ENCODE results near the gene SPEM1. TPM values are rescaled to one million over a fixed set of nuclear protein-coding genes. Genes with fewer than 3 reads are reported as not detected.

Gene SPEM1
- total RNA-seq, 1 donor from 2014 or later, result 0.23 TPM

DNA sequence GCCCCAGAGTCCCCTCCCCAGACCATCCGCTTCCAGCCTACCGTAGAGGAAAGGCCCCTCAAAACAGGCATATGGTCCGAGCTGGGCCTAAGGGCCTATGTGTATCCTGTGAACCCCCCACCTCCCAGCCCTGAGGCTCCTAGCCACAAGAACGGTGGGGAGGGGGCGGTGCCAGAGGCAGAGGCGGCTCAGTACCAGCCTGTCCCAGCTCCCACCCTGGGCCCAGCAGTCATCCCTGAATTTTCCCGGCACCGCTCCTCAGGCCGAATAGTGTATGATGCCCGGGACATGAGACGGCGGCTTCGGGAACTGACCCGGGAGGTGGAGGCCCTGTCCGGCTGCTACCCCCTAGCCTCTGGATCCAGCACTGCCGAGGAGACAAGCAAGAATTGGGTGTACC is 1.1 kb downstream of the SPEM1 start:
- no peak overlapping the region for H3K27ac Mint-ChIP-seq (ENCODE audit: unreplicated experiment)
- Histone ChIP-seq H3K27ac (ENCODE audit: low read depth, low read length) (no peak overlapping the region), H3K4me3 (ENCODE audit: insufficient read depth, low read depth, low read length) (no peak overlapping the region), H3K9ac (ENCODE audit: low read length) (no peak overlapping the region), H3K4me1 (ENCODE audit: insufficient read depth, low read length) (no peaks in the 10 kb centered on the region), H3K79me2 (ENCODE audit: insufficient read depth, low read length) (no peaks in the 10 kb centered on the region), H3K4me2 (ENCODE audit: low read length) (no peak overlapping the region), H3K36me3 (ENCODE audit: insufficient read depth, low read length) (no peaks in the 10 kb centered on the region), H4K20me1 (ENCODE audit: insufficient read depth, low read length) (peaks cover 17% of the 10 kb centered on the region), H3K27me3 (ENCODE audit: insufficient read depth, low read length) (no peaks in the 10 kb centered on the region), H3K9me3 (ENCODE audit: insufficient read depth, low read depth, low read length) (no peaks in the 10 kb centered on the region), H2AFZ (ENCODE audit: low read depth, low read length) (no peak overlapping the region)
- no peak for FAIRE-seq
- no peaks in the 10 kb centered on the region for H3K27me3 Mint-ChIP-seq (ENCODE audit: low read depth, unreplicated experiment)
- TF ChIP-seq, protein P1, sequence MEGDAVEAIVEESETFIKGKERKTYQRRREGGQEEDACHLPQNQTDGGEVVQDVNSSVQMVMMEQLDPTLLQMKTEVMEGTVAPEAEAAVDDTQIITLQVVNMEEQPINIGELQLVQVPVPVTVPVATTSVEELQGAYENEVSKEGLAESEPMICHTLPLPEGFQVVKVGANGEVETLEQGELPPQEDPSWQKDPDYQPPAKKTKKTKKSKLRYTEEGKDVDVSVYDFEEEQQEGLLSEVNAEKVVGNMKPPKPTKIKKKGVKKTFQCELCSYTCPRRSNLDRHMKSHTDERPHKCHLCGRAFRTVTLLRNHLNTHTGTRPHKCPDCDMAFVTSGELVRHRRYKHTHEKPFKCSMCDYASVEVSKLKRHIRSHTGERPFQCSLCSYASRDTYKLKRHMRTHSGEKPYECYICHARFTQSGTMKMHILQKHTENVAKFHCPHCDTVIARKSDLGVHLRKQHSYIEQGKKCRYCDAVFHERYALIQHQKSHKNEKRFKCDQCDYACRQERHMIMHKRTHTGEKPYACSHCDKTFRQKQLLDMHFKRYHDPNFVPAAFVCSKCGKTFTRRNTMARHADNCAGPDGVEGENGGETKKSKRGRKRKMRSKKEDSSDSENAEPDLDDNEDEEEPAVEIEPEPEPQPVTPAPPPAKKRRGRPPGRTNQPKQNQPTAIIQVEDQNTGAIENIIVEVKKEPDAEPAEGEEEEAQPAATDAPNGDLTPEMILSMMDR (IDR thresholded peaks at IDR 0.05; ENCODE audit: insufficient read depth, low read depth, low read length), result no peak
- TF ChIP-seq EZH2 (IDR thresholded peaks at IDR 0.05; ENCODE audit: insufficient read depth, low read length), result no peak
- H3K4me1 Mint-ChIP-seq (ENCODE audit: low read depth, unreplicated experiment), result no peaks in the 10 kb centered on the region
- no peak overlapping the region for H3K4me3 Mint-ChIP-seq (ENCODE audit: unreplicated experiment)
- H3K36me3 Mint-ChIP-seq (ENCODE audit: low read depth, unreplicated experiment), result peaks cover 13% of the 10 kb centered on the region
- DNase-seq (ENCODE audit: low read depth), result no peak
- H3K9me3 Mint-ChIP-seq (ENCODE audit: unreplicated experiment), result no peaks in the 10 kb centered on the region

DNA sequence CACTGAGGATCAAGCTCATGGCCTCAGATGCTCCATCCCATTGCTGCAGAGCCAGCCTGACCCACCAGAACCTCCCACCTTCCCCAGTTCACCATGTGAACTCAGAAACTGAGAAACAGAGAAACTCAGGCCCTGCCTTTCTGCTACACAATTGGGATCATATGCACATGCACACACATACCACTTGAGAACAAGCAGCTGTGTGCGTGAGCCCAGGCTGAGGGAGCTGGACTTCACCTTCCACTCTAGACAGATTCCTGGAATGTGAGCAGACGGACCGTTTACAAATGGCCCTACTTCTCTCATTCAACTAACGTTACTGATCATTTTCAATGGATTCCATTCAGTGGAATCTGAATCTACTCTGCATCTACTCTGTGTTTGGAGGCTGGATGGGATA is 3.6 kb downstream of the SPEM1 start:
- Histone ChIP-seq H3K4me1 (ENCODE audit: insufficient read depth, low read length) (no peaks in the 10 kb centered on the region), H3K9me3 (ENCODE audit: insufficient read depth, low read depth, low read length) (no peaks in the 10 kb centered on the region), H2AFZ (ENCODE audit: low read depth, low read length) (no peak overlapping the region), H3K4me2 (ENCODE audit: low read length) (no peak overlapping the region), H3K27ac (ENCODE audit: low read depth, low read length) (no peak overlapping the region), H3K36me3 (ENCODE audit: insufficient read depth, low read length) (no peaks in the 10 kb centered on the region), H4K20me1 (ENCODE audit: insufficient read depth, low read length) (peaks cover 8% of the 10 kb centered on the region), H3K79me2 (ENCODE audit: insufficient read depth, low read length) (no peaks in the 10 kb centered on the region), H3K4me3 (ENCODE audit: insufficient read depth, low read depth, low read length) (no peak overlapping the region), H3K27me3 (ENCODE audit: insufficient read depth, low read length) (no peaks in the 10 kb centered on the region), H3K9ac (ENCODE audit: low read length) (no peak overlapping the region)
- Mint-ChIP-seq H3K4me1 (ENCODE audit: low read depth, unreplicated experiment) (no peaks in the 10 kb centered on the region), H3K4me3 (ENCODE audit: unreplicated experiment) (no peak overlapping the region), H3K36me3 (ENCODE audit: low read depth, unreplicated experiment) (peaks cover 8% of the 10 kb centered on the region), H3K9me3 (ENCODE audit: unreplicated experiment) (no peaks in the 10 kb centered on the region), H3K27ac (ENCODE audit: unreplicated experiment) (no peak overlapping the region), H3K27me3 (ENCODE audit: low read depth, unreplicated experiment) (no peaks in the 10 kb centered on the region)
- no peak for FAIRE-seq
- no peak for DNase-seq (ENCODE audit: low read depth)
- TF ChIP-seq EZH2 (IDR thresholded peaks at IDR 0.05; ENCODE audit: insufficient read depth, low read length), result no peak
- TF ChIP-seq, protein P1 (IDR thresholded peaks at IDR 0.05; ENCODE audit: insufficient read depth, low read depth, low read length), result no peak

DNA sequence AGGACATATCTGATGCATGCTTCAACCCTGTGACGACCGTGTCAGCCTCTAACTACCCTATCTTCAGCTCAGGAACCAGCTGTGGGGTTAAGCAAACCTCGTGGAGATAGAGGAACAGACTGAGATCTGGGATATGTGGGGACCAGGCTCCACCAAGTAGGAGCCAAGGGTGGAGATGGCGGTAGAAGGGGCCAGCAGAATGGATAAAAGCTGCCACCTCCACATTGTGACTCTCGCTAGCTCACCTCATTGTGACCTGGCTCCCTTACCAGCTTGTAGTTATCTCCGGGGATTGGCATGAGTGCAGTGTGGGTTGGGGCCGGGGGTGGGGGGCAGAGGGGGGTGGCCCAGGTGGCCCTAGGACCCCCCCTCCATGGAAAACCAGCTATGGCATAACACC is 5.2 kb downstream of the SPEM1 start, which contains the start of gene SPEM2:
Gene SPEM2 (plus strand): TSS at position 301 of the 400 bp plus-strand sequence. CDS start 73 bp downstream, at position 374.
- FAIRE-seq (no peak), DNase-seq (ENCODE audit: low read depth) (no peak)
- peaks cover 3% of the 10 kb centered on the region for H3K36me3 Mint-ChIP-seq (ENCODE audit: low read depth, unreplicated experiment)
- no peak within 1 kb of the TSS for H2AFZ ChIP-seq (ENCODE audit: low read depth, low read length)
- H3K27me3 Mint-ChIP-seq (ENCODE audit: low read depth, unreplicated experiment), result peaks cover 3% of the 10 kb centered on the region
- H3K27ac ChIP-seq (ENCODE audit: low read depth, low read length), result no peak within 1 kb of the TSS
- no peaks in the 10 kb centered on the region for H3K36me3 ChIP-seq (ENCODE audit: insufficient read depth, low read length)
- no peaks in the 10 kb centered on the region for H3K4me1 ChIP-seq (ENCODE audit: insufficient read depth, low read length)
- no peak for TF ChIP-seq EZH2 (IDR thresholded peaks at IDR 0.05; ENCODE audit: insufficient read depth, low read length)
- TF ChIP-seq, protein P1 (IDR thresholded peaks at IDR 0.05; ENCODE audit: insufficient read depth, low read depth, low read length), result no peak
- H3K9ac ChIP-seq (ENCODE audit: low read length), result no peak within 1 kb of the TSS
- H3K9me3 Mint-ChIP-seq (ENCODE audit: unreplicated experiment), result no peaks in the 10 kb centered on the region
- no peak within 1 kb of the TSS for H3K4me2 ChIP-seq (ENCODE audit: low read length)
- H3K79me2 ChIP-seq (ENCODE audit: insufficient read depth, low read length), result no peaks in the 10 kb centered on the region
- H3K4me3 ChIP-seq (ENCODE audit: insufficient read depth, low read depth, low read length), result no peak within 1 kb of the TSS
- no peaks in the 10 kb centered on the region for H4K20me1 ChIP-seq (ENCODE audit: insufficient read depth, low read length)
- no peaks in the 10 kb centered on the region for H3K27me3 ChIP-seq (ENCODE audit: insufficient read depth, low read length)
- peak within 1 kb of the TSS; percentile 58 for H3K27ac Mint-ChIP-seq (ENCODE audit: unreplicated experiment)
- H3K4me3 Mint-ChIP-seq (ENCODE audit: unreplicated experiment), result peak within 1 kb of the TSS; percentile 45
- no peaks in the 10 kb centered on the region for H3K9me3 ChIP-seq (ENCODE audit: insufficient read depth, low read depth, low read length)
- no peaks in the 10 kb centered on the region for H3K4me1 Mint-ChIP-seq (ENCODE audit: low read depth, unreplicated experiment)

All from astrocyte (in vitro differentiated cells and primary cell).